SKM-1 (cell line): ENCODE results near the gene TCF4.

Source experiments
- DNase-seq: peaks from one replicate; lab custom pipeline; 2025; ENCODE audit not compliant: unreplicated experiment; lab: John Stamatoyannopoulos, UW

The TCF4 gene

DNA sequence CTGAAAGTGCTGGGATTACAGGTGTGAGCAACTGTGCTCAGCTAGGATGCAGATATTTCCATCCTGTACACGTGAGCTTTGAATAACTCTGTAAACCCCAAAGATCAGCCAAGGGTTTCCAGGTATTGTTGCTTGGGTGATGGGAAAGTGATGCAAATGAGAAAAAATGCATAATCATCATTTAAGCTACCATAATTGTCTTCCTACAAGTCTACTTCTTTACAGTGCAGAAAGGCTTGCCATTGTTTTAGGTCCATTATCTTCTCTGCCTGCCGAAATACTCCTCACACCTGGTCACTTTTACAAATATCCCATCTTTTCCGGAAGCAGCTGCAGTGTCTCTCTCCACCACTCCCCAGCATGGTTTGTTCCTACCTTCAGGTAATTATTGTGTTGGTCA lies 368.9 kb downstream of the TCF4 start:
- no peak for DNase-seq

DNA sequence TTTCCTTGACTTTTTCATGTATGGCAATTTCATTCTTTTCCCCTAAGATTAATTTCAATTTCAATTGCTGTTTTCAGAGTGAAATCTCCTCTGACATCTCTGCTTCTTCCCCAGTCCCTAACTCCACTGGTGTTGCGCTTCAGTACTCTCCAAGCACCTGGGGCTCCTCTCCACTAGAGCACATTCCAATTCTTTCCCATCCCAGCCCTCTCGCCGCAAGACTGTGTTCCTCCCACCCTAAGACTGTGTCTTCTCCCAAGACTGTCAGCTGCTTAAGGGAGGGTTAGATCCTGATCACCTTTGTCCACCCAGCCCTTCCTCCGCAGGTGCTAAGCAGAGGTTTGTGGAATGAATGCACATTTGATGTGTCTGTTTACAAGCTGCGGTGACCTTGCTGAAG lies 373.0 kb downstream of the TCF4 start:
- DNase-seq, result no peak

DNA sequence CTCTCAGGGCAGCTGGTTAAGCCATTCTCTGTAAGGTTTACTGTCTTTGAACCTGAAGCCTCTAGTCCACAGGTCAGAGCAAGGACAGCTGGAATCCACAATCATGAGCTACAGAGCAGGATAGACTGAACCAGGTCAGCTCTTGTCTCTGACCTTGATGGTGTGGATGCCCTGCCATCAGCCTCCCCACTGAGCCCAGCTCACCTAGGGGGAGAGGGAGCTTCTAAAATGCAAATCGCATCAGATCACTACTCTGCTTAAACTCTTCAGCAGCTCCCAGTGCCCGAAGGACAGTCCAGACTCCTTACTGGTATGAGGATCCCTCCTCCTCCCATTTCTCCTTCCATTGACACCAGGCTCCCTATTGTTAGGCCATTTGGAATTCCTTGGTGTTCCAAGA lies 373.5 kb downstream of the TCF4 start:
- DNase-seq, result no peak

DNA sequence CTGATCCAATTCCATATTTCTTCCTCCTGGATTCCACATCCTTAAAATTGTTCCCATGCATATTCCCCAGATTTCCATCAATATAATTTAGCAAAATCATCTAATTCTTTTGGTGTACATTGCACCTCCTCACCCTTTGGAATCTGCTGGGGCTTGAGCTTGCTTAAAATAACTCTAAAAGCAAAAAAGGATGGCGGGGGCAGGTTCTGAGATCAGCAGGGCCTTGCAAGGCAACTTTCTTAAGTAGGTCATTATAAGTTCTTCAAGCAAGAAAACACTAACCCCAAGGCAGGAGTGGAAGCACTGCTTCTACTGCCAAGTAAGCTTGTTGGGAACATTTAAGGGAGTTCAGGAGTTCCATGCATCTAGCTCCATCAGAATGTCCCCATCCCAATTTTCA lies 374.4 kb downstream of the TCF4 start:
- DNase-seq, result no peak

DNA sequence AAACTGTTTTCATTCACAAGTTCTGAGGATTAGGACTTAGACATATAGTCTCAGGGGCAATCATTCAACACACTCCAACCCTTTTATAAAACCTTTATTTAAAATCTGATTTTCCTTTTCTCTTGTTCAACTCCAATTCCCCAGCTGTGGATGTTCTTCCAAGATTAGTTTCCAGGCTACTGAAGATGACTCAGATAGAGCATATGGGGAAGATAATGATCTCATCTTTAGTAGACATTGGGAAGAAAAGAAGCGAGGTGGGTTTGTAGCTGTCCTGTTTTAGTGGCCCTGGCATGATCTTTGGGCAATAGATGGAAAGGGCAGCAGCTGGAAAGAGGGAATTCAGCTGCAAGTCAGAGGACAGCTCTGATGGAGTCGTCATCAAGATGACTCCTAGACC lies 381.1 kb downstream of the TCF4 start:
- no peak for DNase-seq

DNA sequence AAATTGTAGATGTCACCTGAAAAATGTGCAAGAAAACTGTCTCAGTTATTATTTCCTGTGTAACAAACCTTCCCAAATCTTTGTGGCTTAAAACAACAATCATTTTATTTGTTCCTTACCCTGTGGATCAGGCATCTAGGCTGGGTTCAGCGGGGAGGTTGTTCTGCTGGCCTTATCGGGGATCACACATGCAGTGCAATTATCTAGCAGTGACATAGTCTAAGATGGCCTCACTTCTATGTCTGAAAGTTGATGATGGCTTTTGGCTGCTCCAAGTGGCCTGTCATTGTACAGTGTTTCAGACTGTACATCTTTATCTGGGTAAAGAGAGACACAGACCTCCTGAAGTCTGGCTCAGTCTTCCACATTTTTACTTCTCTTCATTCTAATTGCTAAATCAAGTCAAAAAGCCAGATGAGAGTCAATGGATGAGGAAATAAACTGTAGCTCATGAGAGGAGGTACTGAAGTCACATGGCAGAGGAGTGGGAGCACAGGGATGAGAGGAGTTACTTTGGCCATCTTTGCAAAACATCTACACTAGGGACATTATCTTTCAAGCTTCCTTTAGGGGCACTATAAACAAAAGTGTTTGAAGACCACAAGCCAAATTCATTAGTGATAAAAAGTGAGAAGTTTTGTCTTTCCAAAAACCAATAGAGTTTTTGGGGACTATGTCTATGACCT lies 385.6 kb downstream of the TCF4 start:
- no peak for DNase-seq

DNA sequence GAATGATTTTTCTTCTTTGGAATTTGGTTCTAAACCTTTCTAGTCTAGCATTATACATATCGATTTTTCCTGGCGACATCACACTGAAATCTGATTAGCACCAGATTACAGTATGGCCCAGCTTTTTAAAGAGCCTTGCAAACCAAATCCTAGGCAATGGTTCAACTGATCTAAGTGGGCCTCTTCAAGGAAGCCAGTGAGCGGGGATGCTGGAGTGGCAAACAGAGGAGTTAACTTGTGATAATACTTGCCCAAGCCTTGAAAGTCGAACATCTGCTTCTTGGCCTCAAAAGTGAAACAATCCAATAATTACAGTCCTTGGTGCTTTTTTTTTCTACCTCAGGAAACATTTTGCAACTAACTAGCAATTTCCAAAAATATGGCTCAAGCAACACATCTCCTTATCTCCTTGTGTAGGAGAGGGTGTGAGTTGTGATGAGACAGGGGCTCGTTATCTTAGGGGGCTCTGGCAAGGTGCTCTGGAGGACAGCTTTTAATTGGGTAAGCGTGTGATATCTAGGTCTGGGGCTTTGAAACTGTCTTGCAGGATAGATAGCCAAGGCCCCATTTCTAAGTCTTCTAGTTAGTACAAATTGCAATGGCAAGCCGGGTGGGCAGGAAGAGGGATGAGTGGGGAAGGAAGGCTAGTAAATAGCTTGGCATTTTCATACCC lies 388.6 kb downstream of the TCF4 start:
- no peak for DNase-seq

DNA sequence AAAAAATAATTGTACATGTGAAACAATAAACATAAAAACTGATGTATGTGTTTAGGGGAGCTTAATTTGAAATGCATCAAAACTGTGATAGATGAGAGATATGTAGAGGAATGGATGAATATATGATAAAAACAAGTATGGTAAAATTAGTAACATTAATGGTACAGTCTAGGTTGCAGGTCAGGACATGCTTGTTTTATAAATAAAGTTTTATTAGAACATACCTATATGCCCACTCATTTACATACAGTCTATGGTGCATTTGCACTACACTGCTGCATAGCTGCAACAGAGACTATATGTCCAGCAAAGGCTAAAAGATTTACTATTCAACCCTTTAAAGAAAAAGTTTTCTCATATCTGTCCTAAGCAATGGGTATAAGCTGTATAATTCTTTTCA lies 392.1 kb downstream of the TCF4 start:
- DNase-seq, result no peak

DNA sequence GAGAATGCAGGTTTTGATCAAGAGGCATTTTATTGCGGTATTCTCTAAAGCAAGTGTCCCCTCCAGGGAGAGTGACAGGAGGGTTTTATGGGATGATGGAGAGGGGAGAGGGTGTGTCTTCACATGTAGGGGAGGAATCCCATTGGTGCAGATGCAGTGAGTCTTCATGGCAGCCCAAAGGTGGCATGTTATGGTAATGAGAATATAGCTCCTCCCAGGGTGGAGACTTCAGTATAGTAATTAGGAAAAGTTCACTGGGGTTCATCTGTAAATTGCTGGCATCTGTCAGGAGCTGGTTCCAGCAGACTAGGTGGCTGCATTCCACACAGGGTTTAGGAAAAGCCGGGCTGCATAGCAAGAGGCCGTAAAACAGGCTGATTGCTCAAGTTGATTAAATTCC lies 398.0 kb downstream of the TCF4 start:
- DNase-seq, result no peak

DNA sequence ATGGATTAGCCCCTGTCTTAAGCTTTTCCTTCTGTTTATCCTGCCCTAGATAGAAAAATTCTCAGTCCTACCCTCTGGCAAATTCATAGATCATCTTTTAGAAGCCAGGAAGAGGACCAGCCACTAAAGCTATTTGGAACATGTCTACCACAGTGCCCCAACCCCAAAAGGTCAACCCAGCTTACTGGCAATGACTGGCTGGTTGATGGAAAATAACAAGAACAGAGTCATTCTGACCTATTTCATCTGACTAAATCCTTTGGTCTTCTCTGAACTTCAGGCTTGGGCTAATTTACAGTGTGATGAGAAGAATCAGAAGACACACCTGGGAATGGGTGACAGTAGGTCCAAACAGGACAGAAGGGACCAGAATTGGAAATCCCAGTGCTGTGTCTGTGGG lies 401.4 kb downstream of the TCF4 start:
- DNase-seq, result no peak

DNA sequence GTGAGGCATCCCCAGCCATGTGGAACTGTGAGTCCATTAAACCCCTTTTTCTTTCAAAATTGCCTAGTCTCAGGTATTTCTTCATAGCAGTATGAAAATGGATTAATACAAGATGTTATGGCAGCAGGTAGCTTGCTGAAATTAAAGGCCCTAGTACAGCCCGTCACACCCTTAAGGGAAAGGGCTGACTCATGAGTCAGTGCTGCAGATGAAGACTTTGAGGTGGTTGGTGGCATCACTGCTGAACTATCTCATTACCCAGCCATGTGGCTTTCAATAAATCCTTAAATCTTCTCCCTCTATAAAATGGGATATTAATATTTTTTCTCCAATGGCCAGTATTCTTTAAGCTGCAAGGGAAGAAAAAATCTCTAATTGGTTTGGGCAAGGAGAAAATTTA lies 402.6 kb downstream of the TCF4 start:
- DNase-seq, result no peak

DNA sequence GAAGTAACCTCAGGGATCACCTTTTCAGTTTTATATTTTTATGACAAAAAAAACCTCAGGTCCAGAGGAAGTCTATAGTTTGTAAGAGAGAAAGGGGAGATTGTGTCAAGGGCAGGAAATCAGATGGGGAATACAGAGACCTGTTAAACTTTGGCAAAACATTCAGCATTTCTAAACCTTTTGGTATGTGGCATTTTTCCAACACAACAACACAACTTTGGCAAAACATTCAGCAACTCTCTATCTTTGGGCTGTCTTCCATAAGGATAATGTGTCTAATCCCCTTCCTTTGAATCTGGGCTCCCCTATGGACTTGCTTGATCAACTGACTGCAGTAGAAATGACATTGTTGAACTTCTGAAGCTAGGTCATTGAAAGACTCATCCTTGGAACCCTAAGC lies 408.2 kb downstream of the TCF4 start:
- no peak for DNase-seq

DNA sequence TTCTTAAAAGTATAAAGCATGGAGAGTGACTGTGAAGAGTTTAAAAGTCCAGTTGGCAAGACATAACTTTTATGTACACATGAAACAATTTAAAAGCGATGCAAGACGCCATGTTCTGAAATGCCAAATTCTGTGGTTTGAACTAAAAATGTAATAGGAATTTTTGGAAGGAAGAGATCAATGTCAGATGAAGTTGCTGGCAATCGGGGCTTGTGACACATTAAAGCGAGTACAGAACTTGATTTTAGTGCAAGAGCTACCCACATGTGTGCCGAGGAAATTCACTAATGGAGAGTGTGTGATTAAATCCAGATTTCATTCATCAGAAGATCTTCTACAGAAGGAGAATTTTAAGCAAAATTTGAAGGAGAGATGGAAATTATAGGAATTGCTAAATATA lies 408.6 kb downstream of the TCF4 start:
- DNase-seq, result no peak

DNA sequence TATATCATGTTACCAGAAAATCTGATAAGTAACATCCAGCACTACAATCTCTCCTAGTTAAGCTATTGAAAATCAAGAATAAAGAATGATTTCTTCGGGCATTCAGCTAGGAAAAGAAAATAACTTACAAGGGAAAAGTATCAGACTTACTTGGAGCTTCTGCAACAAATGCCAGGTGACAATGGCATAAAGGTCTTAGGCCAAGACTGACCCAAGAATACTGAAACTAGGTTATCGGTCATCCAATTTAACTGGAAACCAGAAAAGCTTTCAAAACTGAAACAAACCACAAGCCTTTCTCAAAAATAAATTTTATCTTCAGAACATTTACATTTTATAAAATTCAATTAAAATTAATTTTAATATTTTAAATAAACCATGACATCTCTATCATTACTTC lies 414.7 kb downstream of the TCF4 start:
- DNase-seq, result no peak
